Transverse colon (tissue), 4 donors: Measurements from ENCODE around the gene PRCC. TPM values are rescaled to one million over a fixed set of nuclear protein-coding genes. Genes with fewer than 3 reads are reported as not detected.

Experiments
- DNase-seq: peaks from one replicate; pipeline ENCODE4 v3.0.0-alpha.2; 2019
- H3K27ac ChIP-seq, 4 donors: fragments of 200-600 bp; sonication (generic); 2 replicates each; pipeline ENCODE4 v1.5.1; 2016 to 2018; ENCODE audit warnings: inconsistent platforms in 4 of 4
- H3K27me3 ChIP-seq: fragments of 200-600 bp; sonication (generic); 2 replicates; pipeline ENCODE4 v1.5.1; 2017; ENCODE audit warnings: inconsistent platforms
- H3K36me3 ChIP-seq, 4 donors: fragments of 200-600 bp; sonication (generic); 2 replicates each; pipeline ENCODE4 v1.5.1; 2017 to 2019; ENCODE audit warnings: inconsistent platforms in 4 of 4
- H3K4me1 ChIP-seq, 4 donors: fragments of 200-600 bp; sonication (generic); 2 replicates each; pipeline ENCODE4 v1.5.1; 2017 to 2020; ENCODE audit warnings: inconsistent platforms in 4 of 4
- H3K4me3 ChIP-seq, 4 donors: fragments of 200-600 bp; sonication (generic); 1 replicate in 1 of 4; 2 replicates in 3 of 4; pipeline versions ENCODE4 v1.5.1 to v1.6.1; 2017 to 2019; ENCODE audit warnings: inconsistent platforms in 4 of 4
- H3K9me3 ChIP-seq, 2 donors: fragments of 200-600 bp; sonication (generic); 2 replicates each; pipeline ENCODE4 v1.5.1; 2017 to 2019; ENCODE audit warnings: inconsistent platforms in 2 of 2
- EP300 ChIP-seq: sonication (generic); formaldehyde crosslinking; IDR thresholded peaks from one replicate; pipeline ENCODE4 v1.6.1; 2017; ENCODE audit warnings: antibody characterized with exemption, low read depth
- POLR2A ChIP-seq: fragments of 450-650 bp; IDR thresholded peaks from one replicate; pipeline ENCODE4 v1.6.1; 2016; ENCODE audit warnings: antibody characterized with exemption, mild to moderate bottlenecking, moderate library complexity
- POLR2AphosphoS5 ChIP-seq, 3 donors: sonication (generic); formaldehyde crosslinking; IDR thresholded peaks; one replicate each; pipeline ENCODE4 v1.6.1; 2016; ENCODE audit warnings: antibody characterized with exemption in 3 of 3
- WGBS, 2 donors: methylation state at CpG; one replicate each; pipeline ENCODE4 v1.1.5; 2018; ENCODE audit warnings: low coverage in 1 of 2; 5-methylcytosine and 5-hydroxymethylcytosine counted together
- in situ Hi-C, 4 donors: fragments of 200-750 bp; cut with MboI; loops; one replicate each; pipeline versions ENCODE4 v1.15.0 to v1.15.1; 2017; ENCODE audit warnings: low sequenced_read_pairs in 3 of 4, low pct_ligation_motif_present in 1 of 4, low pct_unique_long_range_greater_than_20kb in 1 of 4
- intact Hi-C: fragments of 100-400 bp; cut with DNase I; formaldehyde crosslinking; loops from one replicate; pipeline ENCODE4 v1.15.1; 2023; ENCODE audit warnings: low total_unique reads
- total RNA-seq, 4 donors: library from RNA; depleted of rRNA; stranded (reverse); fragments of >200 nt; gene quantifications; one replicate each; pipeline ENCODE4 v1.1.0, GENCODE V29; 2016
- TF ChIP-seq, protein P1 (sequence below), 5 experiments: fragments of 200-600 bp in 3 of 5; fragments of 450-650 bp in 2 of 5; sonication (generic) in 3 of 5; IDR thresholded peaks; 1 replicate in 2 of 5; 2 replicates in 3 of 5; pipeline ENCODE4 v1.5.1; 2016 to 2017; ENCODE audit warnings: antibody characterized with exemption in 5 of 5, inconsistent platforms in 3 of 5, mild to moderate bottlenecking in 2 of 5, moderate library complexity in 1 of 5

Gene PRCC
- total RNA-seq, 4 donors from 2014 or later: 15.1 to 69.9 (median 39.4) TPM

DNA sequence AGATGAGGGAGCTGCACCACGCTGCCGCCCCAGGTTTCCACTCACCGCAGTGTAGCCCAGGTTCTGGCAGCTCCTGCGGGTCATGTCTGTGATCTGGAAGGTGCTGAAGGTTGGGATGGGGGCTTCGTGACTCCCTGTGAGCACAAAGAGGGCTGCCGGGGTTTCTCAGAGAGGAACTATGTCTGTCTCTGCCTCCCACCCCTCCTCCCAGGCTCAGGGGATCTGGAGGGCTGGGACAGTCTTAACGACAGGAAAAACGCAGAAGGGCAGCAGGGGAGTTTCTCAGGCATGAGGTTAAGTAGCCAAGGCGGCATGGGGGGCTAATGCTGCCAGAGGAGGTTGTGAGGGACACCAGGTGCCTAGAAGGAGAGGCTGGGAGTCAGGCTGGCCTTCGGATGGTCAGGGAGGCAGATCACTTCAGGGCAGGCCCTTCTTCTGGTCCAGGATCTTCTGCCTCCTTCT, 48.7 kb downstream of the PRCC start:
- Histone ChIP-seq H3K27ac (peak overlapping the region; percentile 64 to 79 (median 76)), H3K27me3 (no peaks in the 10 kb centered on the region), H3K36me3 (no peaks in the 10 kb centered on the region), H3K4me1 (peaks cover 6 to 22% (median 13%) of the 10 kb centered on the region in 4 donors), H3K9me3 (no peaks in the 10 kb centered on the region), H3K4me3 (peak overlapping the region in 2 of 4 donors; percentile 6 to 33)
- TF ChIP-seq, protein P1, sequence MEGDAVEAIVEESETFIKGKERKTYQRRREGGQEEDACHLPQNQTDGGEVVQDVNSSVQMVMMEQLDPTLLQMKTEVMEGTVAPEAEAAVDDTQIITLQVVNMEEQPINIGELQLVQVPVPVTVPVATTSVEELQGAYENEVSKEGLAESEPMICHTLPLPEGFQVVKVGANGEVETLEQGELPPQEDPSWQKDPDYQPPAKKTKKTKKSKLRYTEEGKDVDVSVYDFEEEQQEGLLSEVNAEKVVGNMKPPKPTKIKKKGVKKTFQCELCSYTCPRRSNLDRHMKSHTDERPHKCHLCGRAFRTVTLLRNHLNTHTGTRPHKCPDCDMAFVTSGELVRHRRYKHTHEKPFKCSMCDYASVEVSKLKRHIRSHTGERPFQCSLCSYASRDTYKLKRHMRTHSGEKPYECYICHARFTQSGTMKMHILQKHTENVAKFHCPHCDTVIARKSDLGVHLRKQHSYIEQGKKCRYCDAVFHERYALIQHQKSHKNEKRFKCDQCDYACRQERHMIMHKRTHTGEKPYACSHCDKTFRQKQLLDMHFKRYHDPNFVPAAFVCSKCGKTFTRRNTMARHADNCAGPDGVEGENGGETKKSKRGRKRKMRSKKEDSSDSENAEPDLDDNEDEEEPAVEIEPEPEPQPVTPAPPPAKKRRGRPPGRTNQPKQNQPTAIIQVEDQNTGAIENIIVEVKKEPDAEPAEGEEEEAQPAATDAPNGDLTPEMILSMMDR (IDR thresholded peaks at IDR 0.05): no peak
- TF ChIP-seq EP300 (no peak), POLR2AphosphoS5 (IDR thresholded peaks at IDR 0.05) (no peak), POLR2A (no peak)
- intact Hi-C loops: no loop called here
- DNase-seq: no peak
- WGBS, 2 donors: 71% methylated on average over 9 of the region's 10 CpGs; no CpG with 5 or more reads in 1 of the 2 donors
- in situ Hi-C loops: no loop called here

DNA sequence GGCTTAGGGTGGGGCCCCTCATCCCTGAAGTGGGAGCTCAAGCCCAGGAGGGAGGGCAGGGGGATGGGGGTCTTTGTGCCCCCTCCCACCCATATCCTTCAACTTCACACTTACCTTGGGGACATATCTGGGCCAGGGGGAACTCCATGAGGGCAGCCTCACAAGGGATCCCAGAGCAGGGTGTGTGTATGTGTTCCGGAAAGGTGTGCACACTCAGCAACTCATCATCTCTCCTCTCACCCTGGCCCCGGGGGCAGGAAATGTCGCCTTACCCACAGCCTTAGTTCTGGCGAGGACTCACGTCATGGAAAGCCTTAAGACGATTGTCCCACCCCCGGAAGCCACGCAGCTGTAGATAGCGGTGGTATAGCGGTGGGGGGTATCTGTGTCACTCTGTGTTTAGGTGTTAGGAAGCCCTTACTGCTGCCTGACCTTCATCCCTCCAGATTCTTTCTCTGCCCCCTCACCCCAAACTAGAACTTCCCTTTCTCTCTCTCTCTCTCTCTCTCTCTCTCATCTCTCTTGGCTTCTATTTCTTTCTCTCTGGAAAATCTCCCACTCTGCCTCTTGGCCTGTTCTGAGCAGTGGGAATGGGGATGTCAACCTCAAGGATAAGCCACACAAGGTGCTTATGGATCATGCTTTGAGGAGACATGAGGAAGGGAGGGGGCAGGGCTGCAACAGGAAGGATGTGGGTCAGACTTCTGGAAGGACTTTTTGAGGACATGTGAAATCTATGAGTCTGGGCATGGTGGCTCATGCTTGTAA, 49.4 kb downstream of the PRCC start, which contains the start of gene SH2D2A:
Gene SH2D2A (minus strand): TSS at position 288 of the 768 bp plus-strand sequence. CDS start 140 bp downstream, at position 148.
- WGBS, 2 donors: 53 to 60% methylated on average over 7 to 10 of the region's 10 CpGs
- in situ Hi-C loops: no loop called here
- peaks cover 6 to 22% (median 13%) of the 10 kb centered on the region in 4 donors for H3K4me1 ChIP-seq
- peak; percentile 72 for DNase-seq
- intact Hi-C loops: no loop called here
- H3K27ac ChIP-seq: peak within 1 kb of the TSS; percentile 64 to 79 (median 76)
- H3K9me3 ChIP-seq: no peaks in the 10 kb centered on the region
- TF ChIP-seq, protein P1 (IDR thresholded peaks at IDR 0.05): no peak
- peak; percentile 32 to 78 (median 76) for TF ChIP-seq POLR2AphosphoS5 (IDR thresholded peaks at IDR 0.05)
- TF ChIP-seq EP300: no peak
- peak; percentile 70 for TF ChIP-seq POLR2A
- H3K27me3 ChIP-seq: no peaks in the 10 kb centered on the region
- H3K36me3 ChIP-seq: no peaks in the 10 kb centered on the region
- peak within 1 kb of the TSS in 2 of 4 donors; percentile 6 to 33 for H3K4me3 ChIP-seq

DNA sequence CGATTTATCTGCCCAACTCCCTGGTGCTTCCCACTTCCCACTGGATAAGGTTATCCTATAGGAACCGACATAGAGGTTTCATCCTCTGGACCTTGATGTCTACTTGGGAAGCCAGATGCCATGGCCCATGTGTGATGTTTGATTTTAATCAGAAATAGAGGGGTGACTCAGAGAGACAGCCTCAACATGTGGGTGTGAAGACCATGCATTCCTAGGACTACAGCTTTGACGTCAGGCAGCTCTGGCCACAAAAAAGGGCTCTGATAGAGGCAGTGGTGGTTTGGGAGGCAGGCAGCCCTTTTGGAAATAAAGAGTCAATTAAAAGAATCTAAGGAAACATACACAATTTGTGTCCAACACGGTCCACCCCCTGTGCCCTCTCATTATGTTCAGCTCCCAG, 54.5 kb downstream of the PRCC start:
- no peaks in the 10 kb centered on the region for H3K36me3 ChIP-seq
- H3K27ac ChIP-seq: no peak overlapping the region
- no peaks in the 10 kb centered on the region for H3K9me3 ChIP-seq
- no peaks in the 10 kb centered on the region for H3K4me1 ChIP-seq
- no peak for DNase-seq
- WGBS, 2 donors: 66 to 69% methylated on average over 3 to 4 of the region's 4 CpGs
- in situ Hi-C loops: no loop called here
- H3K4me3 ChIP-seq: no peak overlapping the region
- TF ChIP-seq POLR2AphosphoS5 (IDR thresholded peaks at IDR 0.05): no peak
- TF ChIP-seq, protein P1 (IDR thresholded peaks at IDR 0.05): no peak
- no peak for TF ChIP-seq POLR2A
- TF ChIP-seq EP300: no peak
- intact Hi-C loops: no loop called here
- peaks cover 3% of the 10 kb centered on the region for H3K27me3 ChIP-seq

DNA sequence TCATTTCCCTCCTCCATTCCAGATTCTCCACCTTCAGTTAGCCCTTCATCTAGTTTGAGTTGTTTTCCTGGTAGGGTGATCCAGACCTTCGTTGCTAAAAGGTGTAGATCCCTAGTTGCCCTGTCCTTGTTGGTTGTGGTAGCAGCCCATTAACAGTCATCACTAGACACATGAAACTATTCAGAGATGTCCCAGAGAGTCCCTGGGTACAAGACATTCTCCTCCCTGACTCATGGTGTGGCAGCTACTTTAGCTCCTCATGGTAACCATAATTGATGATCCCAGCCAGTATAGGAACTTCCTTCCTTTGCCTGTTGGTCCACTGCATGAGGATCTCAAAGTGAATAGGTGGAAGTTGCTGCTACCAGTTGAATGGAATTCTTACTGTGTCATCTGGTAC, 55.3 kb downstream of the PRCC start:
- intact Hi-C loops: no loop called here

More for the DNA sequence above, 55.3 kb downstream of the PRCC start:
- no peaks in the 10 kb centered on the region for H3K4me1 ChIP-seq
- H3K36me3 ChIP-seq: no peaks in the 10 kb centered on the region
- 52 to 75% methylated on average over 1 of the region's 1 CpG for WGBS, 2 donors
- in situ Hi-C loops: no loop called here
- H3K27ac ChIP-seq: no peak overlapping the region
- no peak overlapping the region for H3K4me3 ChIP-seq
- DNase-seq: no peak
- TF ChIP-seq EP300: no peak
- no peak for TF ChIP-seq POLR2AphosphoS5 (IDR thresholded peaks at IDR 0.05)
- TF ChIP-seq POLR2A: no peak
- TF ChIP-seq, protein P1 (IDR thresholded peaks at IDR 0.05): no peak
- H3K27me3 ChIP-seq: peaks cover 3% of the 10 kb centered on the region
- no peaks in the 10 kb centered on the region for H3K9me3 ChIP-seq
